Astrocyte of the spinal cord (primary cell): Measurements from ENCODE around the gene OGA.

Source experiments
- DNase-seq: peaks from one replicate; pipeline ENCODE4 v3.0.0; 2011; ENCODE audit warnings: low read depth, low spot score
- H3K4me3 ChIP-seq: 2 replicates; pipeline ENCODE4 v1.5.1; 2011; ENCODE audit warnings: low read depth, mild to moderate bottlenecking, low read length, moderate library complexity
- in situ Hi-C: cut with HindIII; loops from 2 replicates; pipeline ENCODE4 v1.10.0; 2017; ENCODE audit warnings: low sequenced_read_pairs
- TF ChIP-seq, protein P1 (sequence below): IDR thresholded peaks from 2 replicates; pipeline ENCODE4 v1.5.1; 2012; ENCODE audit warnings: low read depth, mild to moderate bottlenecking, low read length, inconsistent platforms

OGA gene

GRCh38 chr10:101767966-101768790 is 50.1 kb downstream of the OGA start:
- H3K4me3 ChIP-seq, result no peak overlapping the region
- in situ Hi-C loops, result no loop called here
- no peak for DNase-seq
- TF ChIP-seq, protein P1, sequence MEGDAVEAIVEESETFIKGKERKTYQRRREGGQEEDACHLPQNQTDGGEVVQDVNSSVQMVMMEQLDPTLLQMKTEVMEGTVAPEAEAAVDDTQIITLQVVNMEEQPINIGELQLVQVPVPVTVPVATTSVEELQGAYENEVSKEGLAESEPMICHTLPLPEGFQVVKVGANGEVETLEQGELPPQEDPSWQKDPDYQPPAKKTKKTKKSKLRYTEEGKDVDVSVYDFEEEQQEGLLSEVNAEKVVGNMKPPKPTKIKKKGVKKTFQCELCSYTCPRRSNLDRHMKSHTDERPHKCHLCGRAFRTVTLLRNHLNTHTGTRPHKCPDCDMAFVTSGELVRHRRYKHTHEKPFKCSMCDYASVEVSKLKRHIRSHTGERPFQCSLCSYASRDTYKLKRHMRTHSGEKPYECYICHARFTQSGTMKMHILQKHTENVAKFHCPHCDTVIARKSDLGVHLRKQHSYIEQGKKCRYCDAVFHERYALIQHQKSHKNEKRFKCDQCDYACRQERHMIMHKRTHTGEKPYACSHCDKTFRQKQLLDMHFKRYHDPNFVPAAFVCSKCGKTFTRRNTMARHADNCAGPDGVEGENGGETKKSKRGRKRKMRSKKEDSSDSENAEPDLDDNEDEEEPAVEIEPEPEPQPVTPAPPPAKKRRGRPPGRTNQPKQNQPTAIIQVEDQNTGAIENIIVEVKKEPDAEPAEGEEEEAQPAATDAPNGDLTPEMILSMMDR, result no peak

DNA sequence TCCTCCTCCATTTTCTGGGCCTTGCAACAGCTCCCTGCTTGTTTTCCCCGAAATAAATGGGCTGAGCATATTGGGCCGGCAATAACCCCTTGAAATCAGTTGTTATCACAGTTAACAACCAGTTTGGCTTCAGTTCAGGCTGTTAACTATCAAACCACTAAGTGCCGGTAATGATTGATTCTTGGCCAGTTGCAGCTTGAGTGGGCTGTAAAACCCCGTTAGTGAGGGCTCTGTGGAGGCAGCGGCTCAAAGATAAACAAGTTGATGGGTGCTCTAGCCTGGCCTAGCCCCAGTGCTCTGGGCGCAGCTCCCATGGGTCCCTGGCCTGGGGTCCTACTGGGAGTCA is 50.7 kb downstream of the OGA start:
- TF ChIP-seq, protein P1, result no peak
- in situ Hi-C loops, result no loop called here
- DNase-seq, result no peak
- H3K4me3 ChIP-seq, result no peak overlapping the region

DNA sequence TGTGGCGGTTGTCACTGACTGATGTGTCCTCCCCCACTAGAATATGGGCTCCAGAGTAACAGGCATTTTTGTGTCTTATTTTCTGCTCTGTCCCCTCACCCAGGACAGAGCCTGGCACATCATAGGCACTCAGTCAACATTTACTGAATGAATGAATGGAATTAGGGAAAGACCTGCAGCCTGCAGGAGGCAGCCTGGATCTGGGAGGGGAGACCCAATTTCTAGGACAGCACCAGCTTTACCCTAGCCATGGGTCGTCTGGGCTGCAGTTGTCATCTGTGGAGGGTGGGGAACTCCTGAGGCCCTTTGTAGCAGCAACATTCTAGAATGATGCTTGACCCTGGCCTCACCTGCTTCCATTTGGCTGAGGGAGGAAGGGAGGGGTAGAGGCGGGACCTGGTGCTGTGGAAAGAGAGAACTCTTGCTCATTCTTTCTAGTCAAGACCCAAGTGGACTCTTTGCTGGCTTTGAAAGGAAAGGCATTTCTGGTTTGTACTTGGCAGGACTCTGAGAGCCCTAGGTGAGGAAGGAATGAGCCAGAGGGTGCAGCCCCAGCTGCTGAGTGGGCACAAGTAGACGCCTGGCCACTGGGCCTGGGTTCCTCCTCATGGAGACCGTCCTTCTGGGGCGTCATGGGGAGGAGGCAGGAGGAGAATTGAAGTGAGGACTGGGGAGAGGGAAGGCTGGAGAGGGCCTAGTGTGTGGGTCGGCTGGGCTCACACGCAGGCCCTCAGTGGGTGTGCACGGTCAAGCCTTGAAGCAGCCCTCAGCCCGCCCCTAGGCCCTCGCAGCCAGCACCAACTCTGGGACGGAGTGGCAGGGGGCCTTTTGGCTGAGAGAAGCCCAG is 51.3 kb downstream of the OGA start:
- no peak for DNase-seq
- in situ Hi-C loops, result no loop called here
- H3K4me3 ChIP-seq, result no peak overlapping the region
- TF ChIP-seq, protein P1, result no peak

DNA sequence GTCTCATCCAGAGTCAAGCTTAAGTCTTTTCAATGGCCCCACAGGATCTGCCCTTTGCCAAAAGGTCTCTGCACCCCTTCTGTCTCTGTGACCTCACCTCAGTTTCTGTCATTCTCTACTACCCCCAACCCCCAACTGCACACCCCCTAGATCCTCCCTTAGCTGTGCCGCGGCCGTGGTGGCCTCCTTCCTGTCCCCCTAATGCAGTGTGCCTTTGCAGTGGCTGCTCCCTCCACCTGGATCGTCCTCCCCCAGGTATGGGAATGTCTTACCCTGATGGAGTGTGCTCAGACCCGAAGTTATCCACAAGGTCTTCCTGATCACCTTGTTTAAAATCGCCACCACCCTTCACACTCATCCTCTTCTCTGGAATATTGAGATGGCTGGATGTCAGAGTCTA is 51.9 kb downstream of the OGA start:
- DNase-seq, result no peak
- TF ChIP-seq, protein P1, result no peak
- no peak overlapping the region for H3K4me3 ChIP-seq
- in situ Hi-C loops, result no loop called here

DNA sequence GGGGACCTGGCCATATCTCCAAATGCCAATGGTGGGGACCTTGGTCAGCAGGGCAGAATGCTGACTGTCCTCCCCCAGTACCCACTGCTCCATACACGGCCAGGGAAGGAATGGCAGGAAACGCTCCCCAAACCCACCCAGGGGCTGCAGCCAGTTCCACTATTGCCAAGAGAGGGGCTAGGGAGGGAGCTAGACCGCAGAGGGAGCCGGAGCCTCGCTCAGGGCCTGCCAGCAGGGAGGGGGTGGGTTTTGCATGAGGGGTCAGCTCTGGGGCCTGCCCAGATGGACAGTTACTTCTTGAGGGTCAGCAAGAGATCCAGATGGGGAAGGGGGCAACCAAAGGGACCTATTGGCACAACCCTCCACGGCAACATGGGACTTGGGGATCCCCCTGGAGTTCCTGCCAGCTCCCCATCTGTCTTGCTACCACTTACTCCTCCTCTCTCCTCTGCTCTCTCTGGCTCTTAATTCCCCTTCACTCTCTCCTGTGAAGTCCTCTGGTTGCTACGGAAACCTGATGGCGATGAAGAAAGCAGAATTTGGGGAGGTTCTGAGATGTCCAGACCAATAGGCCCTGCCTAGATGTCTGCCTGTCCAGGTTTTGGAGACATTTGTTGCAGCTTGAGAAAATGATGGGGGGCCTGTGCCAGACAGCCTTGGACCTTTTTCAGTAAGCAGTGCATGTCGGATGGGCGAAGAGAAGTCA is 55.0 kb downstream of the OGA start:
- TF ChIP-seq, protein P1, result no peak
- in situ Hi-C loops, result no loop called here
- no peak for DNase-seq
- no peak overlapping the region for H3K4me3 ChIP-seq

- TF ChIP-seq, protein P1, result no peak
- H3K4me3 ChIP-seq, result no peak overlapping the region
- in situ Hi-C loops, result no loop called here
- no peak for DNase-seq
Observed at GRCh38 chr10:101762736-101763135, 55.5 kb downstream of the OGA start.
